ENCODE results near the gene STUM. TPM values are rescaled to one million over a fixed set of nuclear protein-coding genes. Genes with fewer than 3 reads are reported as not detected.

The STUM gene
- total and polyA plus RNA-seq, 10 of the 15 experiments (the other 5 are each of a cell fraction or from before 2014, with no cell fraction given) = under 0.01 to 0.15 (median 0.09) TPM; not detected in 5

GRCh38 chr1:226510453-226510852 lies 38.1 kb upstream of the STUM start:
- WGBS (ENCODE audit: insufficient coverage, insufficient replicate concordance, low lambda C conversion rate, missing lambda C conversion rate) = 25% methylated on average over 1 of the region's 1 CpG
- Histone ChIP-seq H3K9ac (ENCODE audit: control insufficient read depth, insufficient read depth, low read length) (no peak overlapping the region), H3K79me2 (ENCODE audit: control insufficient read depth, insufficient read depth, low read length) (no peaks in the 10 kb centered on the region), H3K27me3 (replicated peaks in 1 of 2; ENCODE audit: control insufficient read depth in 2 of 2, insufficient read depth in 2 of 2, low read length in 1 of 2) (peaks cover 2 to 4% of the 10 kb centered on the region in 2 experiments; a peak in 2 of 4 replicates), H3K9me3 (replicated peaks; ENCODE audit: control insufficient read depth, insufficient read depth, low read length) (no peaks in the 10 kb centered on the region), H3K4me3 (no peak overlapping the region), H3K27ac (ENCODE audit: control insufficient read depth, insufficient read depth) (no peak overlapping the region), H3K36me3 (ENCODE audit: control insufficient read depth in 2 of 2, insufficient read depth in 2 of 2, low read length in 1 of 2) (no peaks in the 10 kb centered on the region), H2AFZ (ENCODE audit: control insufficient read depth, low read depth, low read length) (no peak overlapping the region), H3K4me2 (ENCODE audit: control insufficient read depth, insufficient read depth) (no peak overlapping the region), H3K4me1 (ENCODE audit: control insufficient read depth, insufficient read depth, low read length) (no peaks in the 10 kb centered on the region), H4K20me1 (ENCODE audit: control insufficient read depth, insufficient read depth) (no peaks in the 10 kb centered on the region)
- in situ Hi-C loops (cut with MboI) = no loop called here
- SMC1A ChIA-PET (ENCODE audit: uncharacterized antibody, unreplicated experiment) = no interaction called here
- DNase-seq (ENCODE audit: low read depth, low spot score) (no peak), ATAC-seq (no peak), FAIRE-seq (no peak)
- no TSS peak for BruUV-seq (replicated peaks)
- RAD21 ChIA-PET (ENCODE audit: unreplicated experiment) = no interaction called here
- POLR2A ChIA-PET = no interaction called here
- TF ChIP-seq PML (IDR thresholded peaks at IDR 0.05; ENCODE audit: low read length) = no peak
- TF ChIP-seq FOXK2 (IDR thresholded peaks at IDR 0.05) = no peak
- no peak for TF ChIP-seq HDAC2 (IDR thresholded peaks at IDR 0.05)
- no peak for TF ChIP-seq FOXM1 (IDR thresholded peaks at IDR 0.05; ENCODE audit: low read depth, low read length)
- TF ChIP-seq BCLAF1 (IDR thresholded peaks at IDR 0.05) = no peak
- no peak for TF ChIP-seq CREB1 (IDR thresholded peaks at IDR 0.05; ENCODE audit: low read depth)
- no peak for TF ChIP-seq ZNF592 (IDR thresholded peaks at IDR 0.05)
- TF ChIP-seq ZNF687 (IDR thresholded peaks at IDR 0.05) = no peak
- no peak for TF ChIP-seq RBBP5 (conservative IDR thresholded peaks at IDR 0.05)
- intact Hi-C loops (cut with micrococcal nuclease; ENCODE audit: unreplicated experiment) = no loop called here
- CTCF ChIA-PET = interaction anchor here (1.2 kb wide), 1 partner anchor 37 kb away, joined by 3 read pairs; no protein-coding TSS in a partner anchor
